T-cell (primary cell): Measurements from ENCODE around the gene GALNTL6. TPM values are rescaled to one million over a fixed set of nuclear protein-coding genes. Genes with fewer than 3 reads are reported as not detected.

Source experiments
- ATAC-seq, 4 experiments: fragments of 200-7000 bp in 3 of 4; fragments of 150-1000 bp in 1 of 4; cut with Tn5 transposase; replicated peaks in 1 of 4; 1 replicate in 3 of 4; 2 replicates in 1 of 4; pipeline ENCODE4 v1.10.0; 2021; ENCODE audit warnings: moderate library complexity in 3 of 4, mild to moderate bottlenecking in 2 of 4, moderate number of reproducible peaks in 1 of 4
- CTCF ChIA-PET, 2 donors: fragments of 300-600 bp; sonication (Branson Sonifier 250); formaldehyde crosslinking; loops; one replicate each; lab custom pipeline; 2022; ENCODE audit warnings: antibody characterized with exemption in 2 of 2; lab: Charles Lee
- POLR2A ChIA-PET, 2 donors: fragments of 300-600 bp; sonication (Branson Sonifier 250); formaldehyde crosslinking; loops; one replicate each; lab custom pipeline; 2022; ENCODE audit warnings: antibody characterized with exemption in 2 of 2; lab: Charles Lee
- DNase-seq, 35 experiments: peaks; one replicate each; pipeline versions ENCODE4 v3.0.0 to v3.0.0-alpha.2; 2013 to 2023
- H3K27ac ChIP-seq: one replicate; pipeline ENCODE4 v1.5.1; 2013; ENCODE audit warnings: low read length
- H3K27me3 ChIP-seq, 2 experiments: replicated peaks in 1 of 2; 1 replicate in 1 of 2; 2 replicates in 1 of 2; pipeline versions ENCODE4 v1.6.1 to v1.7.0; 2013; ENCODE audit warnings: low read length in 1 of 2, mixed read lengths in 1 of 2; ENCODE audit not compliant: control insufficient read depth in 2 of 2, insufficient read depth in 2 of 2; ENCODE audit errors: extremely low read depth in 1 of 2
- H3K36me3 ChIP-seq, 2 donors: 1 replicate in 1 of 2; 2 replicates in 1 of 2; pipeline versions ENCODE4 v1.6.1 to v1.7.0; 2013; ENCODE audit warnings: low read length in 1 of 2; ENCODE audit not compliant: control insufficient read depth in 2 of 2, insufficient read depth in 1 of 2; ENCODE audit errors: extremely low read depth in 1 of 2
- H3K4me1 ChIP-seq, 2 experiments: 1 replicate in 1 of 2; 2 replicates in 1 of 2; pipeline versions ENCODE4 v1.6.1 to v1.7.0; 2013; ENCODE audit warnings: low read length in 2 of 2, mixed read lengths in 1 of 2; ENCODE audit not compliant: insufficient read depth in 2 of 2, control insufficient read depth in 1 of 2; ENCODE audit errors: extremely low read depth in 1 of 2
- H3K4me3 ChIP-seq, 2 donors: 1 replicate in 1 of 2; 2 replicates in 1 of 2; pipeline versions ENCODE4 v1.5.1 to v1.7.0; 2013; ENCODE audit warnings: mild to moderate bottlenecking in 2 of 2, low read length in 1 of 2, moderate library complexity in 1 of 2; ENCODE audit not compliant: control insufficient read depth in 1 of 2; ENCODE audit errors: extremely low read depth in 1 of 2
- H3K9me3 ChIP-seq: 2 replicates; pipeline ENCODE4 v1.7.0; 2013
- H3K27ac Mint-ChIP-seq, 2 donors: one replicate each; pipeline ENCODE4 v1.8.0; 2020 to 2021; ENCODE audit warnings: mild to moderate bottlenecking in 2 of 2, mixed read lengths in 2 of 2
- H3K27me3 Mint-ChIP-seq, 2 donors: one replicate each; pipeline ENCODE4 v1.8.0; 2021 to 2022; ENCODE audit warnings: mixed read lengths in 2 of 2
- H3K36me3 Mint-ChIP-seq: one replicate; pipeline ENCODE4 v1.8.0; 2021; ENCODE audit warnings: mixed read lengths
- H3K4me1 Mint-ChIP-seq, 3 donors: one replicate each; pipeline ENCODE4 v1.8.0; 2020 to 2022; ENCODE audit warnings: mixed read lengths in 3 of 3, mild to moderate bottlenecking in 1 of 3
- H3K4me3 Mint-ChIP-seq, 3 donors: one replicate each; pipeline ENCODE4 v1.8.0; 2020 to 2022; ENCODE audit warnings: mild to moderate bottlenecking in 3 of 3, mixed read lengths in 3 of 3, moderate library complexity in 3 of 3
- H3K9me3 Mint-ChIP-seq, 3 donors: one replicate each; pipeline ENCODE4 v1.8.0; 2020 to 2022; ENCODE audit warnings: mixed read lengths in 3 of 3
- whole genome bisulfite sequencing: methylation state at CpG from one replicate; pipeline ENCODE4 v1.1.5; 2013; ENCODE audit warnings: missing lambda C conversion rate; ENCODE audit not compliant: insufficient coverage; 5-methylcytosine and 5-hydroxymethylcytosine counted together
- total RNA-seq, 35 experiments: library from RNA in 6 of 35; stranded (reverse) in 6 of 35; fragments of 120-200 nt in 1 of 35; gene quantifications; one replicate each; pipeline versions ENCODE4 v1.2.1 to v1.2.4 and lab custom pipeline; 2013 to 2026

GALNTL6 gene
- total RNA-seq, 5 donors from 2014 or later (not counting 1 experiment from before 2014, with no cell fraction given): not detected

GRCh38 chr4:172207258-172207657 lies 394.1 kb downstream of the GALNTL6 start:
- H3K36me3 ChIP-seq: no peaks in the 10 kb centered on the region
- no peaks in the 10 kb centered on the region for H3K4me1 Mint-ChIP-seq
- no peak overlapping the region for H3K27ac Mint-ChIP-seq
- POLR2A ChIA-PET: no interaction called here
- H3K4me3 Mint-ChIP-seq: no peak overlapping the region
- H3K9me3 ChIP-seq: no peaks in the 10 kb centered on the region
- no peaks in the 10 kb centered on the region for H3K27me3 Mint-ChIP-seq
- no peaks in the 10 kb centered on the region for H3K36me3 Mint-ChIP-seq
- 38% methylated on average over 1 of the region's 3 CpGs for WGBS
- no peaks in the 10 kb centered on the region for H3K27me3 ChIP-seq
- CTCF ChIA-PET: no interaction called here
- DNase-seq (no peak), ATAC-seq (no peak)
- no peak overlapping the region for H3K4me3 ChIP-seq
- peaks cover 10 to 16% (median 13%) of the 10 kb centered on the region in 3 donors for H3K9me3 Mint-ChIP-seq
- no peaks in the 10 kb centered on the region for H3K4me1 ChIP-seq
- no peak overlapping the region for H3K27ac ChIP-seq

DNA sequence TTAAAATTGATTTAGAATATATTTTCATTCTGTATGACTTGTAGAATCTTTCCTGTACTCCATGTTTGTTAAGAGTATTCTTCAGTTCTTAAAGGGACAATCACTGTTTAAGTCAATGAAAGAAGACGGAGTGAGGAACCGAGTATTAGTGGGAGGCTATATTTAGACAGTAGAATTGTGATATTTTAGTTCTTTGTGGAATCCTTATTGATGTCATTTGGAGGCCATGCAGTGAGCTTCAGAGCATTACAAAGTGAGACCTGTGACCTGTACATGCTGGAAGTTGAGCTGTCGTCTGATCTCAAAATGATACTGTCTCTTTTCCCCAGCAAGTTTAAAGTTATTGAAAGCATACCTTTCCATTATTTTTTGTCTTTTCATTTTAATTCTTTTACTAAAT lies 394.7 kb downstream of the GALNTL6 start:
- peaks cover 10 to 16% (median 13%) of the 10 kb centered on the region in 3 donors for H3K9me3 Mint-ChIP-seq
- H3K36me3 Mint-ChIP-seq: no peaks in the 10 kb centered on the region
- CTCF ChIA-PET: no interaction called here
- no peak for ATAC-seq
- WGBS: 92% methylated on average over 2 of the region's 3 CpGs
- Histone ChIP-seq H3K27me3 (no peaks in the 10 kb centered on the region), H3K27ac (no peak overlapping the region), H3K9me3 (no peaks in the 10 kb centered on the region), H3K4me3 (no peak overlapping the region), H3K4me1 (no peaks in the 10 kb centered on the region), H3K36me3 (no peaks in the 10 kb centered on the region)
- no peak overlapping the region for H3K27ac Mint-ChIP-seq
- POLR2A ChIA-PET: no interaction called here
- no peak overlapping the region for H3K4me3 Mint-ChIP-seq
- no peak for DNase-seq
- H3K27me3 Mint-ChIP-seq: no peaks in the 10 kb centered on the region
- no peaks in the 10 kb centered on the region for H3K4me1 Mint-ChIP-seq

- ChIA-PET CTCF (no interaction called here), POLR2A (no interaction called here)
- Histone ChIP-seq H3K4me1 (no peaks in the 10 kb centered on the region), H3K9me3 (no peaks in the 10 kb centered on the region), H3K27me3 (no peaks in the 10 kb centered on the region), H3K36me3 (no peaks in the 10 kb centered on the region), H3K4me3 (no peak overlapping the region), H3K27ac (no peak overlapping the region)
- H3K4me3 Mint-ChIP-seq: no peak overlapping the region
- WGBS: no CpG with 5 or more reads among the region's 1 CpG
- peaks cover 3 to 7% (median 4%) of the 10 kb centered on the region in 3 donors for H3K9me3 Mint-ChIP-seq
- no peak overlapping the region for H3K27ac Mint-ChIP-seq
- no peak for ATAC-seq
- H3K27me3 Mint-ChIP-seq: no peaks in the 10 kb centered on the region
- H3K36me3 Mint-ChIP-seq: no peaks in the 10 kb centered on the region
- H3K4me1 Mint-ChIP-seq: no peaks in the 10 kb centered on the region
- no peak for DNase-seq
Measured at GRCh38 chr4:172220679-172221078, 407.5 kb downstream of the GALNTL6 start.

DNA sequence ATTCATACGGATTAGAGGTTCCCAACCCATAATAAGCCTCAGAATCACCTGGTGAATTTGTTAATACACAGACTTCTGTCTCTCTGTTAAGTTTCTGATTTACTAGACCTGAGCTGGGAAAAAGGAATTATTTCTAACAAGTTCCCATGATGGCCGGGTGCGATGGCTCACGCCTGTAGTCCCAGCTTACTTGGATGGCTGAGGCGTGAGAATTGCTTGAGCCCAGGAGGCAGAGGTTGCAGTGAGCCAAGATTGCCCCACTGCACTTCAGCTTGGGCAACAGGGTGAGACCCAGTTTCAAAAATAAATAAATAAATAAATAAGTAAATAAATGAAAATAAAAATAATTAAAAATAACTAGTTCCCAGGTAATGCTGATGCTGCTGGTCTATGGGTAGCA lies 412.3 kb downstream of the GALNTL6 start:
- no peak for DNase-seq
- ChIA-PET CTCF (no interaction called here), POLR2A (no interaction called here)
- Mint-ChIP-seq H3K4me1 (no peaks in the 10 kb centered on the region), H3K27ac (no peak overlapping the region), H3K27me3 (no peaks in the 10 kb centered on the region), H3K4me3 (no peak overlapping the region), H3K36me3 (no peaks in the 10 kb centered on the region), H3K9me3 (peaks cover 0 to 9% (median 4%) of the 10 kb centered on the region in 3 donors)
- Histone ChIP-seq H3K27me3 (no peaks in the 10 kb centered on the region), H3K36me3 (no peaks in the 10 kb centered on the region), H3K9me3 (no peaks in the 10 kb centered on the region), H3K4me3 (no peak overlapping the region), H3K4me1 (no peaks in the 10 kb centered on the region), H3K27ac (no peak overlapping the region)
- no peak for ATAC-seq
- no CpG with 5 or more reads among the region's 5 CpGs for WGBS

DNA sequence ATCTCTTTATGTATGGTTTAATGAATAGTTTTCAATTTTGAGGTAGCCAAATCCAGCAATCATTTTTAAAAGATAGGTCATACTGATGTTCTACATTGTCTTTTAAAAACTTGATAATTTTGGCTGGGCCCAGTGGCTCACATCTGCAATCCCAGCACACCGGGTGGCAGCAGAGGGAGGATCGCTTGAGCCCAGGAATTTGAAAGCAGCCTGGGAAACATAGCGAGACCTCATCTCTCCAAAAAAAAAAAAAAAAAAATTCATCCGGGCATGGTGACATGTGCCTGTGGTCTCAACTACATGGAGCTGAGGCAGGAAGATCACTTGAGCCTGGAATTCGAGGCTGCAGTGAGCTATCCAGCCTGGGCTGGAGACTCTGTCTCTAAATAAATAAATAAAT lies 419.8 kb downstream of the GALNTL6 start:
- Mint-ChIP-seq H3K36me3 (no peaks in the 10 kb centered on the region), H3K9me3 (peaks cover 0 to 16% (median 4%) of the 10 kb centered on the region in 3 donors), H3K27ac (no peak overlapping the region), H3K4me1 (no peaks in the 10 kb centered on the region), H3K27me3 (no peaks in the 10 kb centered on the region), H3K4me3 (no peak overlapping the region)
- 60% methylated on average over 1 of the region's 5 CpGs for WGBS
- H3K4me1 ChIP-seq: no peaks in the 10 kb centered on the region
- no peak overlapping the region for H3K4me3 ChIP-seq
- no peaks in the 10 kb centered on the region for H3K9me3 ChIP-seq
- H3K27ac ChIP-seq: no peak overlapping the region
- POLR2A ChIA-PET: no interaction called here
- DNase-seq (no peak), ATAC-seq (no peak)
- no peaks in the 10 kb centered on the region for H3K36me3 ChIP-seq
- CTCF ChIA-PET: no interaction called here
- no peaks in the 10 kb centered on the region for H3K27me3 ChIP-seq

DNA sequence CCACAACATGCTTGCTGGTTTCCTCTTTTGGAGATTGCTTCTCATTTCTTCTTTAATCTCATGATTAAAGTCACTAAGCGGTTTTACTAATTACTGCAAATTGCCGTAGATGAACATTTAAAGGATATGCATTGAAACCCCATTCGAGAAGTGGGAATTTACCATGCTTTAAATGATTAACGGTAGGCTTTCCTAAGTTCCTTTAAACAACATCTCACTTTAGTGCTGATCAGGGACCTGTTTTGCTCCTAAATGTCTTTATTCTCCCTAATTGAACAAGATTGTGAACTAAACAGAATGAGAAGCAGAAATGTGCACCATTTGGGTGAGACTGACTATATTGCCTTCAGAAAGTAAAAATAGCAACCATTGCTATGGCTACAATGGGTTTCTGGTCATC lies 430.3 kb downstream of the GALNTL6 start:
- H3K27ac Mint-ChIP-seq: no peak overlapping the region
- no peak for ATAC-seq
- Histone ChIP-seq H3K27ac (no peak overlapping the region), H3K4me3 (no peak overlapping the region), H3K27me3 (no peaks in the 10 kb centered on the region), H3K36me3 (no peaks in the 10 kb centered on the region), H3K9me3 (no peaks in the 10 kb centered on the region), H3K4me1 (no peaks in the 10 kb centered on the region)
- peaks cover under 1 to 22% (median 14%) of the 10 kb centered on the region in 3 donors for H3K9me3 Mint-ChIP-seq
- no peaks in the 10 kb centered on the region for H3K27me3 Mint-ChIP-seq
- H3K36me3 Mint-ChIP-seq: no peaks in the 10 kb centered on the region
- DNase-seq: no peak
- ChIA-PET POLR2A (no interaction called here), CTCF (no interaction called here)
- no CpG with 5 or more reads among the region's 4 CpGs for whole genome bisulfite sequencing
- no peak overlapping the region for H3K4me3 Mint-ChIP-seq
- no peaks in the 10 kb centered on the region for H3K4me1 Mint-ChIP-seq

DNA sequence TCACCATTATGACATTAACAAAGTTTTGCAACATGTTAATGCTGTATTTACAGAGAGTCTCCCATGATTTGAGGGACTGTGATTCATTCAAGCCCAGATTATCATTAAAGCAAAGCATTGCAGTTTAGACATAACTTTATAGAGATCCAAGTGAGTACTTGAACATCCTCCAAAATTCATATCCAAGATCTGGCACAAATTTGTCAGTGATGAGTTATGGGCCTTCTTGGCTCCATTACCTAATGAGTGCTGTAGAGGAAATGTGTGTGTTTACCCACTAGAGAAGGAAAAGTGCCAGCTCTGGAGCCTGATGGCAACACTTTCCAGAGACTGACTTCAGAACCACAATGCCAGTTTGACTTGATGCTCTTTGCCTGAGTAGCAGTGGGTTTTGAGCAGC lies 432.3 kb downstream of the GALNTL6 start:
- no peak for ATAC-seq
- Histone ChIP-seq H3K27ac (no peak overlapping the region), H3K36me3 (no peaks in the 10 kb centered on the region), H3K4me1 (no peaks in the 10 kb centered on the region), H3K4me3 (no peak overlapping the region), H3K27me3 (no peaks in the 10 kb centered on the region), H3K9me3 (no peaks in the 10 kb centered on the region)
- ChIA-PET POLR2A (no interaction called here), CTCF (no interaction called here)
- H3K4me1 Mint-ChIP-seq: no peaks in the 10 kb centered on the region
- H3K4me3 Mint-ChIP-seq: no peak overlapping the region
- DNase-seq: no peak
- H3K27me3 Mint-ChIP-seq: no peaks in the 10 kb centered on the region
- peaks cover 10 to 16% (median 11%) of the 10 kb centered on the region in 3 donors for H3K9me3 Mint-ChIP-seq
- H3K27ac Mint-ChIP-seq: no peak overlapping the region
- no peaks in the 10 kb centered on the region for H3K36me3 Mint-ChIP-seq
